ENCODE measurements around the gene TMEM120B. TPM values are rescaled to one million over a fixed set of nuclear protein-coding genes. Genes with fewer than 3 reads are reported as not detected.
A peak's percentile ranks its signal among the peaks of the same experiment; 100 is the strongest.

The TMEM120B gene
- total RNA-seq, 1 donor = 8.0 TPM

DNA sequence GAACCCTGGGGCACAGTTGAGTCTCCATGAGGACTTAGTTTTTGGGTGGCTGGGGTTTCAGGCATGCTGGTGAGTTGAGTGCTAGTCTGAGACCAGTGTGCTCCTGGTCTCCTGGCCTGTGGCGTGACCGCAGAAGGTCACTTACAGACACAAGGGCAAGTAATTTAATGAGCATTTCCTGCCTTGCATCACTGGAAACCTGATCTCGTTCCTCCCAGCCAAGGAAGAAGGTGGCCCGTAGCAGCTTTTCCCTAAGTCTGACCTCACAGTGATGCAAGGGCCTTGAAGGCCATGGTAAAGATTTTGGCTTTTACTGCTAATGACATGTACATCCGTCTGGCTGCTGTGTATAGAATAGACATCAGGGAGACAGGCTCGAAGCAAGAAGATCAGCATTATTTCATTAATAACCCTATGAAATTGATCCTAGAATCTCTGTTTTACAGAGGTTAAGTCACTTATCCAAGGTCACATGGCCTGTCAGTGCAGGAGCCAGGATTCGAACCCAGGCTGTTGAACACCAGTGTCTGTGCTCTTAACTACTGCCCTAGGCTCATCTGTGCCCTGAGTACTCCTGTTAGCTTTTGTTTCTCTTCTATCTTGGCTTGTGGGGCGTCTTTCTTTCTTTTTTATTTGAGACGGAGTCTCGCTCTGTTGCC is 4.6 kb downstream of the TMEM120B start:
- TF ChIP-seq, protein P1, sequence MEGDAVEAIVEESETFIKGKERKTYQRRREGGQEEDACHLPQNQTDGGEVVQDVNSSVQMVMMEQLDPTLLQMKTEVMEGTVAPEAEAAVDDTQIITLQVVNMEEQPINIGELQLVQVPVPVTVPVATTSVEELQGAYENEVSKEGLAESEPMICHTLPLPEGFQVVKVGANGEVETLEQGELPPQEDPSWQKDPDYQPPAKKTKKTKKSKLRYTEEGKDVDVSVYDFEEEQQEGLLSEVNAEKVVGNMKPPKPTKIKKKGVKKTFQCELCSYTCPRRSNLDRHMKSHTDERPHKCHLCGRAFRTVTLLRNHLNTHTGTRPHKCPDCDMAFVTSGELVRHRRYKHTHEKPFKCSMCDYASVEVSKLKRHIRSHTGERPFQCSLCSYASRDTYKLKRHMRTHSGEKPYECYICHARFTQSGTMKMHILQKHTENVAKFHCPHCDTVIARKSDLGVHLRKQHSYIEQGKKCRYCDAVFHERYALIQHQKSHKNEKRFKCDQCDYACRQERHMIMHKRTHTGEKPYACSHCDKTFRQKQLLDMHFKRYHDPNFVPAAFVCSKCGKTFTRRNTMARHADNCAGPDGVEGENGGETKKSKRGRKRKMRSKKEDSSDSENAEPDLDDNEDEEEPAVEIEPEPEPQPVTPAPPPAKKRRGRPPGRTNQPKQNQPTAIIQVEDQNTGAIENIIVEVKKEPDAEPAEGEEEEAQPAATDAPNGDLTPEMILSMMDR (IDR thresholded peaks at IDR 0.05; ENCODE audit: insufficient read depth, low read length) = no peak
- peak; percentile 86 for DNase-seq (ENCODE audit: low read depth)

GRCh38 chr12:121718653-121719239 is 6.2 kb downstream of the TMEM120B start:
- DNase-seq (ENCODE audit: low read depth) = no peak
- TF ChIP-seq, protein P1 (IDR thresholded peaks at IDR 0.05; ENCODE audit: insufficient read depth, low read length) = no peak
- no peak overlapping the region for H3K4me3 ChIP-seq (ENCODE audit: low read depth, low read length)

More for the DNA sequence above, 4.6 kb downstream of the TMEM120B start:
- no peak overlapping the region for H3K4me3 ChIP-seq (ENCODE audit: low read depth, low read length)

- TF ChIP-seq, protein P1 (IDR thresholded peaks at IDR 0.05; ENCODE audit: insufficient read depth, low read length) = no peak
- DNase-seq (ENCODE audit: low read depth) = peak; percentile 75
Observed at GRCh38 chr12:121719926-121720414, 7.4 kb downstream of the TMEM120B start.

DNA sequence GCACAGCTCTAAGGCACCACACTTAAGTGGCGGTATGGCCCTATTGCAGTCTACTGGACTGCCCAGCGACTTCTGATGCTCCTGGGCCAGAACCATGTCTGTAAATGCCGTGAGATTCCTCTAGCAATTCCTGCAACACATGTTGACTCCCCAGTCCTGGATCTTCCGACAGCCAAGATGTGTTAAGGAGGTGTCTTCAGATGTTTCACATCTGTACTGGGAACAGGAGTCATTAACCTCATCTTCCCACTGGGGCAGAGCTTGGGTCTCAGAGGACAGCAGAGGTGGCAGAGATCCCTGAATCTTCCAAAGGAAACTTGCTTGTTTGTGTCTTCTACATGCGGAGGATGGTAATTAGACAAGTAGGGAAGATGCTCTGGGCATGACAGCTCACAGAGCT is 8.2 kb downstream of the TMEM120B start:
- TF ChIP-seq, protein P1 (IDR thresholded peaks at IDR 0.05; ENCODE audit: insufficient read depth, low read length) = no peak
- no peak overlapping the region for H3K4me3 ChIP-seq (ENCODE audit: low read depth, low read length)
- DNase-seq (ENCODE audit: low read depth) = no peak

More at GRCh38 chr12:121719926-121720414, 7.4 kb downstream of the TMEM120B start:
- H3K4me3 ChIP-seq (ENCODE audit: low read depth, low read length) = no peak overlapping the region

- no peak overlapping the region for H3K4me3 ChIP-seq (ENCODE audit: low read depth, low read length)
- TF ChIP-seq, protein P1 (IDR thresholded peaks at IDR 0.05; ENCODE audit: insufficient read depth, low read length) = no peak
- no peak for DNase-seq (ENCODE audit: low read depth)
Observed at GRCh38 chr12:121722511-121722910, 10.0 kb downstream of the TMEM120B start.

- DNase-seq (ENCODE audit: low read depth) = no peak
- no peak overlapping the region for H3K4me3 ChIP-seq (ENCODE audit: low read depth, low read length)
- TF ChIP-seq, protein P1 (IDR thresholded peaks at IDR 0.05; ENCODE audit: insufficient read depth, low read length) = no peak
Observed at GRCh38 chr12:121723200-121723599, 10.6 kb downstream of the TMEM120B start.
